ENCODE results near the gene GAN. TPM values are rescaled to one million over a fixed set of nuclear protein-coding genes. Genes with fewer than 3 reads are reported as not detected.
A peak's percentile ranks its signal among the peaks of the same experiment; 100 is the strongest.

Gene GAN
- total RNA-seq, 1 donor from 2014 or later: 14.3 TPM

DNA sequence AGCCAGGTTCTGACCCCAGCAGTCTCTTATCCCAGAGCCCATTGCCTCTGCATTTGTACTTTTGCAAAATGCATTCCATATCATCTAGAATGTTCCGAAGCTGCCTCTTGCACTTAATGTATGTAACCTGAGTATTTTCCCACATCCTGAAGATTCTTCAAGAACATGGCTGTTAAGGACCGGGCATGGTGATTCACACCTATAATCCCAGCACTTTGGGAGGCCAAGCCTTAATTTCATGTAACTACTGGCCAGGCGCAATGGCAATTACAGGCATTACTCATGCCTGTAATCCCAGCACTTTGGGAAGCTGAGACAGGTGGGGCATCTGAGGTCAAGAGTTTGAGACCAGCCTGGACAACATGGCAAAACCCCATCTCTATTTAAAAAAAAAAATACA lies 31.7 kb upstream of the GAN start:
- Mint-ChIP-seq H3K27me3 (no peaks in the 10 kb centered on the region), H3K4me3 (no peak overlapping the region), H3K9me3 (no peaks in the 10 kb centered on the region), H3K27ac (no peak overlapping the region), H3K36me3 (ENCODE audit: low read depth) (no peaks in the 10 kb centered on the region), H3K4me1 (no peaks in the 10 kb centered on the region)
- intact Hi-C loops (cut with micrococcal nuclease): no loop called here
- DNase-seq: no peak

DNA sequence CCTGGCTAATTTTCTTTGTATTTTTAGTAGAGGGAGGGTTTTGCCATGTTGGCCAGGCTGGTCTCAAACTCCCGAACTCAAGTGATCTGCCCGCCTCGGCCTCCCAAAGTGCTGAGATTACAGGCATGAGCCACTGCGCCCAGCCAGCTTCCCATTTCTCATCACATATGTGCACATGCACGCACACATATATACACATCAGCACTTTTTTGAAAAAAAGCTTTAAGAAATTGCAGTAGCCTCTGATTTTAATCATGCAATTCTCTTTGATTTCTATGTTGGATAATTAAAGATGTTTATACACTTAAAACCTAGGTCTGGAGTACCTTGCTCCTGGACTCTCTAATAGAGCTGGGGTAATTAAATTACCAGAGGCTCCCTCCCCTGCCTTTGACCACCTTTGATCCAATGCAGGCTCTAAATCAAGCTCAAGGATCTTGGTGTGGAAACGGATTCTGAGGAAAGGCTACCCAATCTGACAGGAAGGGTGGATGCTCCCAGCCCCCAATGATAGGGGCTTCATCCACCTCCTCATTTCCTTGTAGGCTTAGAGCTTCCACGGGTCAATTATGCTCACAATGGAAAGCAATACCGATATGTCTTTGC lies 29.7 kb upstream of the GAN start:
- no peak for DNase-seq
- no peaks in the 10 kb centered on the region for H3K9me3 Mint-ChIP-seq
- no peaks in the 10 kb centered on the region for H3K4me1 Mint-ChIP-seq
- H3K4me3 Mint-ChIP-seq: no peak overlapping the region
- H3K36me3 Mint-ChIP-seq (ENCODE audit: low read depth): no peaks in the 10 kb centered on the region
- intact Hi-C loops (cut with micrococcal nuclease): no loop called here
- H3K27ac Mint-ChIP-seq: no peak overlapping the region
- no peaks in the 10 kb centered on the region for H3K27me3 Mint-ChIP-seq

DNA sequence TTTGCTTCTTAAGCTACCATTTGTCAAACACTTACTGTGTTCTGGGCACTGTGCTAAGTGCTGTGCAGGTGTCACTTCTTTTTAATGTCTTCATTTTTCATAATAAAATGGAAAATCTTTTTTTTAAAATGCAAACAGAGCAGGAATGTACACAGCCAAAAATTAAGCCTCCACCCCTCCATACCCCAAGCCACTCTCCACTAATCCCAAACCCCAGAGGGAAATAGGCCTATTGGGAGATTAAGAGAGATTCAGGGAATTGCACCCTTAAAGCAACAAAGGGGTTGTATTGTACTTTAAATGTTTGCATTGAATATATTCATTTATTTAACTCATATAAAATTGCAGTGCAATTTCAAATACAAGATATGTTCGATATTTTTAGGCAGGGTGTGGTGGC lies 28.6 kb upstream of the GAN start:
- Mint-ChIP-seq H3K4me1 (no peaks in the 10 kb centered on the region), H3K4me3 (no peak overlapping the region), H3K27me3 (no peaks in the 10 kb centered on the region), H3K36me3 (ENCODE audit: low read depth) (no peaks in the 10 kb centered on the region), H3K27ac (no peak overlapping the region), H3K9me3 (no peaks in the 10 kb centered on the region)
- intact Hi-C loops (cut with micrococcal nuclease): no loop called here
- no peak for DNase-seq

DNA sequence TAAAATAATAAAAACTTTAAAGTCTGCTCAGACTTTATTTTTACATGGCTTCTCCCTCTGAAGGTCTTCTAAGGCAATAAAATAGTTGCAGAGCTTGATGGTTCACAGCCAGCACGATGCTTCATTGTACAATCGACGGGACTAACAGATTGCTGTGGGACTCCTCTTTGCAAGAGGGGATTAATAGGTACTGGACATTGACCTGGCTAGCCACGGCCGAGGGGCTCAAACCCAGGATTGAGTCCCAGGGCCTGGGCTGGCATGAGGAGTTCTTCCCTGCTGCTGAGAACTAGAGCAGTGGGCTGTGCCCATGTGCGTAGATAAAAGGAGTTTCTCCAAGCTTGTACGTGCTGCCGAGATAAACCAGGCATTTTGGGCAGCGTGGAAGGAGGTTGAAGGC lies 23.6 kb upstream of the GAN start:
- H3K4me1 Mint-ChIP-seq: no peaks in the 10 kb centered on the region

DNA sequence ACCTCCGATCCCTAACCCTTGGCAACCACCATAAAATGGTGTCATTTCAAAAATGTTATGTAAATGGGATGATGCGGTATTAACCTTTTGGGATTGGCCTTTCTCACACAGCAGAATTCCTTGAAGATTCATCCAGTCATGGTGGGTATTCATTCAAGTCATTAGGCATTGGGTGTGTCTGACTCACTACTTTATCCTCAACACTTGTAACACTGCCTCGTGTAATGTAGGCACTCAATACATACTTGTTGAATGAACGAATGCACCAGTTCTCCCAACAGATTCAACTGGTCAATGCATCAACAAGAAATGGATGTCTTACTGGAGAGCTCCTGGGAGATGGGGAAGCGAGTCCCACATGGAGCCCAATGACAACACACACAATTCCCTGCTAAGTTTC lies 21.8 kb upstream of the GAN start:
- H3K36me3 Mint-ChIP-seq (ENCODE audit: low read depth): no peaks in the 10 kb centered on the region
- DNase-seq: no peak
- no peak overlapping the region for H3K4me3 Mint-ChIP-seq
- no peak overlapping the region for H3K27ac Mint-ChIP-seq
- intact Hi-C loops (cut with micrococcal nuclease): no loop called here
- H3K27me3 Mint-ChIP-seq: peaks cover 11% of the 10 kb centered on the region
- no peaks in the 10 kb centered on the region for H3K9me3 Mint-ChIP-seq
- H3K4me1 Mint-ChIP-seq: no peaks in the 10 kb centered on the region

More for the DNA sequence above, 23.6 kb upstream of the GAN start:
- no peak for DNase-seq
- Mint-ChIP-seq H3K9me3 (no peaks in the 10 kb centered on the region), H3K27me3 (peaks cover 9% of the 10 kb centered on the region), H3K27ac (no peak overlapping the region), H3K4me3 (no peak overlapping the region), H3K36me3 (ENCODE audit: low read depth) (no peaks in the 10 kb centered on the region)
- intact Hi-C loops (cut with micrococcal nuclease): no loop called here

DNA sequence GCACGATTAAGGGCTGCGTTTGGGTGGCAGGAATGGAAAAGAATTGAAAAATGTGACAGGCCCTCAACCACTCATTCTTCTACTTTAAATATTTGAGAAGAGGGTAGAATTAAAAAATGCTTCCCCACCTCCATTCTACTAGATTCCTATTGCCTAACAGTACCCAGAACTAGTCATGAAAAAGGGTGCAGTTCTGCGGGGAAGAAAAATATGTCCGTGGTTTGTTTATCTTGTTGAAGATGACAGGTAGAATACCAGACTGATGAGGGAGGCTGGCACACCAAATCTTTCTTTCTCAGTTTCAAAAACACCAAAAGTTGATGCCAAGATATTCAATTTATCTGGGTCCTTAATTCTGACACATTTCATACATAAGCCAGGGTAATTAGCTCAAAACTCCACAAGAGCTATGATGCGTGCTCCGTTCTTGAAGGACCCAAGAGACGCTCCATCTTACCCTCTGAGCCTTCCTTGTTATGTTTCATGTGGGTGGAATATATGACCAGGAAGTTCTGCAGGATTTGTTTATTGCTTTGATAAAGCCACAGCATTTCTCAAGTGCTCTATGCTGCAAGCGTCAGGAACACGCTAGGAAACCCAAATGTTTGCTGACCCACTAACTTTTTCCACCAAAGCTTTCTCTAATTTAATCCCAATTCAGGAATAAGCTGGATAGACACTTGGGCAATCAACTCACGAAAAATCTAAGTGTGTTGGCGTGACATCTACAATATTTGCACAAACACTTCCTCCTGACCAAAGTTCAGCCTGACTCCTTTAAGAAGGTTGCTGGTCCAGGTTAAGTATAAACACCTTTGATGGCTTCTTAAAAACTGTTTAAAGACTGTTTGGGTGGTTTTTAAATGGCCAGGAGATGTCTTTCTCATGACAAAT lies 20.6 kb upstream of the GAN start:
- Mint-ChIP-seq H3K4me3 (no peak overlapping the region), H3K27me3 (peaks cover 11% of the 10 kb centered on the region), H3K36me3 (ENCODE audit: low read depth) (no peaks in the 10 kb centered on the region)

DNA sequence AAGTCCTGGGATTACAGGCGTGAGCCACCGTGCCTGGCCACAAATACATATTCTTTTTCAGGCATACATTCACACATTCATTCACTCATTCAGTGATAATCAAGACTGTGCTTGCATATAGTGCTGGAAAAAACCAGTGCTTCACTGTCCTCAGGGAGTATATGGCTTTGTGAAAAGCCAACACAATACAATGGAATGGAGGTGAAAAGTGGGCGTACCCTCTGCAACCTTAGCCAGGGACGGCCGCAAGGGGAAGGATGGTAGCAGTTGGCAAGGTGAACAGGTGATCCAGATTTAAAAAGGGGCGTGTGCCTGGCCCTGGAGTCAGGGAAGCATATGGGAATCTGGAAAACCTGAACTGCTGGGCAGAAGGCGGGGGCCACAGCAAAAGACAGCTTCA lies 18.1 kb upstream of the GAN start:
- intact Hi-C loops (cut with micrococcal nuclease): no loop called here
- Mint-ChIP-seq H3K27me3 (peaks cover 11% of the 10 kb centered on the region), H3K9me3 (no peaks in the 10 kb centered on the region), H3K36me3 (ENCODE audit: low read depth) (no peaks in the 10 kb centered on the region), H3K4me3 (no peak overlapping the region), H3K4me1 (no peaks in the 10 kb centered on the region), H3K27ac (no peak overlapping the region)
- no peak for DNase-seq

More for the DNA sequence above, 20.6 kb upstream of the GAN start:
- intact Hi-C loops (cut with micrococcal nuclease): no loop called here
- Mint-ChIP-seq H3K4me1 (no peaks in the 10 kb centered on the region), H3K27ac (no peak overlapping the region), H3K9me3 (no peaks in the 10 kb centered on the region)
- no peak for DNase-seq

DNA sequence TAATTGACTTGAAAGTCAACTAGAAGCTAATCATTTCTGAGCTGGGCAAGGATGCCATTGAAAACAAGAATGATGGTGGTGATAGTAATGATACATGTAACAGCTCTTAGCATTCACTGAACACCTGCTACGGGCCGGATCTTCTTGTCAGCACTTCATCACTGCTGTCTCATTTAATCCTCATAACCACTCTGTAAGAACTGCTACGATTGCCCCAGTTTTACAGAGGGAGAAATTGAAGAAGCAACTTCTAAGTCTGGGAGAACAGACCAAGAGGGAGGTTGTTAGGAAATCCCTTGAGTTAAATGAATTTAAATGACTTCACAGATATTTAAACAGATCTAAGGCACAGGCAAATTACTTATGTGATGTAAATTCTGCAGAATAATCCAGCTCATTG lies 7.0 kb upstream of the GAN start:
- Mint-ChIP-seq H3K9me3 (no peaks in the 10 kb centered on the region), H3K4me1 (peaks cover 23% of the 10 kb centered on the region), H3K27me3 (no peaks in the 10 kb centered on the region), H3K4me3 (no peak overlapping the region), H3K27ac (no peak overlapping the region), H3K36me3 (ENCODE audit: low read depth) (no peaks in the 10 kb centered on the region)
- DNase-seq: no peak
- intact Hi-C loops (cut with micrococcal nuclease): no loop called here

DNA sequence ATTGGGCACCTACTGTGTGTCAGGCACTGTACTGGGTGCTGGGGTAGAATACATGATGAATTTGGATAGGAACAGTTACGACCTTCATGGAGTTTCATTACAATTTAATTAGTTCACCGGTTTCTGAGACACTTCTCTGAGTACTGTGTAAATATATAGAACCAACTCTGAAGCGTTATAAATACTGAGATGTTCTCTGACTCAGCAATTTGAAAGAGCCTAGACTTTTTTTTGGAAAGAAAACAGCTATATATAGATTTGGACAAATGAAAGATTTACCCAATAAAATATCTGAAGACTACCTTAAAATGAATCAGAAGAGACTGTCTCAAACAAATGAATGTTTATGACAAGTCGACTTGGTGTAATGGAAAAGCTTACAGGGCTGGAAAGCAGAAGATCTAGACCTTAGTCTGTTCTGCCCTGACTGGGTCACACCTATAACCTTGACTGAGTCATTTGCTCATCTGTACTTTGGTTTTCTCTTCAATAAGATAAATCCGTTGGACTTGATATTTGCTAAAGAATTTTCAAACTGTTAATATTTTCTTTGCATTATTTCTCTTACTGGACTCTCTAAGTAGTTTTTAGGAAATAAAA lies 4.6 kb upstream of the GAN start:
- Mint-ChIP-seq H3K36me3 (ENCODE audit: low read depth) (peaks cover 2% of the 10 kb centered on the region), H3K27me3 (no peaks in the 10 kb centered on the region), H3K27ac (peak overlapping the region; percentile 63), H3K9me3 (no peaks in the 10 kb centered on the region), H3K4me1 (peaks cover 39% of the 10 kb centered on the region), H3K4me3 (no peak overlapping the region)
- DNase-seq: no peak
- intact Hi-C loops (cut with micrococcal nuclease): loop anchor here (1.0 to 10.0 kb wide), 4 partner anchors 25 to 1345 kb away; partner anchors contain the start of genes CENPN and CMC2

DNA sequence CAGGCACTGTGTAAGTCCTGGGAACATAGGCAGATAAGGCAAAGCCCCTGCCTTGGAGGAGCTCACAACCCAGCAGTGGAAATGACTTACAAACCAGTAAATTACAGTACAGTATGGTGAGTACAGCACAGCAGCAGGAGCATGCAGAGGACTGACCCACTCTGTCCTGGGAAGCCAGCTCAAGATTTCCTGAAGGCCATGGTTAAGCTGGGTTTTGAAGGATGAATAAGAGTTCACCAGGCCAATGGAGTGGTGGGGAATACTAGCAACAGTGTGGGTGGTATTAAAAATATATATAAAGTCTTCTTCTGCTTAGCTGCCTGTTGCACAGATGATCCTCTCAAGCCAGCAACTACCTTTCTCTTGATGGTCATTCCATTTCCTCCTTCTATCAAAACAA lies 3.0 kb upstream of the GAN start:
- Mint-ChIP-seq H3K4me3 (no peak overlapping the region), H3K9me3 (no peaks in the 10 kb centered on the region), H3K27ac (no peak overlapping the region), H3K36me3 (ENCODE audit: low read depth) (peaks cover 2% of the 10 kb centered on the region), H3K27me3 (no peaks in the 10 kb centered on the region), H3K4me1 (peaks cover 46% of the 10 kb centered on the region)
- no peak for DNase-seq
- intact Hi-C loops (cut with micrococcal nuclease): loop anchor here (5.0 to 10.0 kb wide), 3 partner anchors 307 to 1343 kb away; partner anchors contain the start of genes CENPN and CMC2

DNA sequence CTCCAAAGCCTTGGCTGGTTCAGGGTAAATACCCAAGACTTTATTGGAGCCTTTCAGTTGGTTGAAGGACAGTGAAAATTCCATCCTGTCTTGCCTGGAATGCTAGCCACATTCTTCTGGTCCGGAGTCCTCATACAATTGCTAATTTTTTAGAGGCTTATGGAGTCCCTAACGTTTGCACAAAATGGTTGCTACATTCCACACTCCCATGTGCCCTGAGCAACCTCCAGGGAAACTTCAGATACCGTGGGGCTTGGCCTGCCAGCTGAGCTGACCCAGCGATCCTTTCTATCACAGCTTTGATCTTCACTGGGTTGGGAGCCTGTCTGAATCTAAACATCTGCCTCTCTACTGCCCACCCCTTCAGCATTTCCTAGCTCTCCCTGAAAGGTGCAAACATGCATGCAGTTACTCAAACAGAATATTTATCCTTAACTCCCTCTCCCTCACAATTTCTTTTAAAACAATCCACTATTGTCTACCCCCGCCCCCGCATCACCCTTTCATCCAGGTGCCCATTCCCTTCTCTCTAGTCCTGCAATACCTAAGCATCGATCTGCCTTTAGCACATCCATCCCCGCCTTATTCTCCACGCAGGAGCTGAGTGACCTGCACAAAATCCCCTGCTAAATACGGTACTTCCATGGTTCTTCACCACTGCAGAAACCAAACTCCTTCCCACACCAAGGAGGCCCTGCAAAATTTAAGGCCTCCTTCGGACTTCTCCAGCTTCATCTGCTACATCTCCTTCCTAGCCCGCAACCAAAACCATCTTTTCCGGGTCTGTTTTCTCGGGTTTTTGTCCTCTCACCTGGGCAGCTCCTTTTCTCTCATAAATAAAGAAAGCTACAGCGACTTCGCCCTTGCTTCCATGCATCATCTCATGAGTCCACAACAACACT lies 810 bp upstream of the GAN start:
- intact Hi-C loops (cut with micrococcal nuclease): loop anchor here (1.0 to 10.0 kb wide), 6 partner anchors 21 to 1341 kb away; partner anchors contain the start of genes CENPN, CMC2 and GCSH
- DNase-seq: no peak
- peaks cover 2% of the 10 kb centered on the region for H3K36me3 Mint-ChIP-seq (ENCODE audit: low read depth)
- peak overlapping the region; percentile 88 for H3K4me3 Mint-ChIP-seq
- H3K27me3 Mint-ChIP-seq: no peaks in the 10 kb centered on the region
- peaks cover 51% of the 10 kb centered on the region for H3K4me1 Mint-ChIP-seq
- H3K9me3 Mint-ChIP-seq: no peaks in the 10 kb centered on the region
- H3K27ac Mint-ChIP-seq: peak overlapping the region; percentile 84

DNA sequence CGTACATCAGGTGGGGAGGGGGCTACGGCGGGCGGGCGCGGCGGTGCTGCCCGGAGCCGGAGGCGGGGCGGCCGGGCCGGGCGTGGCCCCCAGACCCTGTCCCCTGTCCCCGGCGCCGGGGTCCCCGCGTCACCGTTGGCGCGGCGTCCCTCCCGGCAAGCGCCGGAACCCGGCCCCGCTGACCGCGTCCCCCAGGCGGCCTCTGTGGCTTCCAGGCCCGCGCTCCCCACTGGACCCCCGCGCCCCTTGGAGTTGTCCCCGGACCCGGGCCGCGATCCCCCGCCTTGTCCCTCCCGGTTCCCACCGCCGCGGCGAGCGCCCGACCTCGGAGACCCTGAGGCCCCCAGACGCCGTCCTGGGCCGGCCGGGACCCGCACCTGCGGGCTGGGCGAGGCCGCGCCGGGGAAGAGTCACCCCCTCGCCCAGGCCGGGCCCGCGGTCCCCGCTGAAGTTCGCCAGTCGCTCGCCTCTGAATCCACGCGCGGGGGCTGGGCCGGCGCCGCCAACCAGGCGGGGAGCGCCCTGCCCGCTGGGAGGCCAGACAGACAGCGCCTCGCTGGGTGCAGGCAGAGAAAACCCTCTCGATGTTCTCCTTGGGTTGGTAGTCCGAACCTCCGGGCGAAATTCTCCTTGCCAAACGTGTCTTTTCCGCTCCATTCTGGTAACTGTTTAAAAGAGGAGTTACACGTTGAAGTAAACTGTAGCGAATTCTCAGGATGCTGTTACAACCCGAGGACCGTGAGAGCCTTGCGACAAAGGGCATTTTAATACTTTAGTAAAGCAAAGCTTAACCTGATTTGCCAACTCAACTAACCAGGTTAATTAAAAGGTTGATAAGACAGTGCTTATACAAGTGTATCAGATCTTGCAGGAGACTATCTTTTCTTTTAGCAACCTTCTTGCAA lies 761 bp downstream of the GAN start:
- no peaks in the 10 kb centered on the region for H3K9me3 Mint-ChIP-seq
- peaks cover 48% of the 10 kb centered on the region for H3K4me1 Mint-ChIP-seq
- peaks cover 2% of the 10 kb centered on the region for H3K36me3 Mint-ChIP-seq (ENCODE audit: low read depth)
- peak overlapping the region; percentile 70 for H3K27ac Mint-ChIP-seq
- H3K4me3 Mint-ChIP-seq: peak overlapping the region; percentile 88
- intact Hi-C loops (cut with micrococcal nuclease): loop anchor here (2.0 to 10.0 kb wide), 4 partner anchors 37 to 1339 kb away; partner anchors contain the start of genes CENPN and CMC2
- peak; percentile 86 for DNase-seq
- no peaks in the 10 kb centered on the region for H3K27me3 Mint-ChIP-seq

All from activated CD4-positive, alpha-beta T cell treated with anti-CD3 and anti-CD28 coated beads, Interleukin-2, amount 10 ng/mL, durations not matched to agents 24 days and 14 days (primary cell).